Activated CD4-positive, alpha-beta T cell treated with anti-CD3 and anti-CD28 coated beads for 4 hours (primary cell): Measurements from ENCODE around the gene TDRD10.
A peak's percentile ranks its signal among the peaks of the same experiment; 100 is the strongest.
"Not testable (repeated sequence)": the region's sequence is repeated elsewhere in the genome, so short reads cannot be mapped to it uniquely, and the experiment has no call there.

ENCODE experiments used
- DNase-seq, 2 donors: peaks; one replicate each; pipeline ENCODE4 v3.0.0-alpha.2; 2020

TDRD10 gene

GRCh38 chr1:154479764-154480421 is 22.1 kb upstream of the TDRD10 start:
- peak; percentile 45 to 69 for DNase-seq

- DNase-seq = no peak
Measured at GRCh38 chr1:154481053-154481452, 21.0 kb upstream of the TDRD10 start.

GRCh38 chr1:154483941-154484803 is 17.8 kb upstream of the TDRD10 start:
- no peak for DNase-seq

DNA sequence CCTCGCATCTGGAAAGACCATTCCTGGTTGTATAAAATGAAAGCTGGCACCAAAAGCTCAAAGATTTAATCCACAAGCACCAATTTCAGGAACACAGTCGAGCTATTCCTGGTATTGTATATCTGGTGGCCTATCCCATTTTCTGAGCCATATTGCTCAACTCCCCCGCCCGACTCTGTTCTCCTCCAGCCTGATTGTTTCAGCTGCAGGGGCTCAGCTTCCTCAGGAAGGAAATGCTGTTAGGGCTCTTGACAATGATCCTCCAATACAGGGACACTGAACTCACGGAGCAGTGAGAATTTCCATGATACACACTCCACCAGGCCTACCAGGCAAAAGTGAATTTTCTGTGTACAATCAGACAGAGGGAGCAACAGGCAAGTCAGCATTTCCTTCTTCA is 16.9 kb upstream of the TDRD10 start:
- no peak for DNase-seq

DNA sequence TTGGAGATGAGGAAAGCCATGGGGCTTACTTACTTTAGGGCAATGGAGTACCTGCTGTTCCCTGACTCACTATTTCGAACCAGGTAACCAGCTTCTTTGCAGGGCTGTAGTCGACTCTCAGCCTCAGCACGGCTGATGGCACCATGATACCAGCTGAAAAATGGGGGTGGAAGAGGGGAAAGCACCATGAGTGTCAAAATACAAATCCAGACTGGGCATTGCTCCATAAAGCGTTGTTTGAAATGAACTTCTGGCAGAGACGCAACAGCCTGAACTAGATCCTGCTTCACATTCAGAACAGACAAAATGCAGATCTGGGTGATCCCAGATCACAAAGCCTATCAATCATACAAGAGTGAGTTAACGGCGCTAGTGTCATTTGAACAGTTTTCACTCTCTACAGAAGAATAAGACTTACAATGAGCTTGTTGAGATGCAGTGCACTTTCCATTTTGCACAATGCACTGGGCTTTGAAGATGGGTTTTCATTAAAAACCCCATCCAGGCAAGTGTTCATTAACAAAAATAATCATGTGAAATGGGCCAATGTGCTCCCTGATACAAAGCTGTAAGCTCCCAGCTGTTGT is 16.0 kb upstream of the TDRD10 start:
- DNase-seq = no peak

DNA sequence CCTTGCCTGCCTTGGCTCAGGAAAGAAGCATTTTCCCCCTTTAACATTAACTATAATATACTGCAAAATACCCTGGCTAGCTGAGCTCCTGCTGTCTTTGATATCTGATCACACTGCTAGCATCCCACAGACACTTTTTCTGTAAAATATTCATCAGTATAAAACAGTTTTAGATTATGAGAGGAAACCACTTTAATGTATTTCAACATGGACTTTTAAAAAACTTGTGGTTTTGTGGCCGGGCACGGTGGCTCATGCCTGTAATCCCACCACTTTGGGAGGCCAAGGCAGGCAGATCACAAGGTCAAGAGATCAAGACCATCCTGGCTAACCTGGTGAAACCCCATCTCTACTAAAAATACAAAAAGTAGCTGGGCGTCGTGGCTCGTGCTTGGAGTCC is 15.3 kb upstream of the TDRD10 start:
- DNase-seq = not testable (repeated sequence)

GRCh38 chr1:154488922-154489321 is 13.1 kb upstream of the TDRD10 start:
- no peak for DNase-seq

DNA sequence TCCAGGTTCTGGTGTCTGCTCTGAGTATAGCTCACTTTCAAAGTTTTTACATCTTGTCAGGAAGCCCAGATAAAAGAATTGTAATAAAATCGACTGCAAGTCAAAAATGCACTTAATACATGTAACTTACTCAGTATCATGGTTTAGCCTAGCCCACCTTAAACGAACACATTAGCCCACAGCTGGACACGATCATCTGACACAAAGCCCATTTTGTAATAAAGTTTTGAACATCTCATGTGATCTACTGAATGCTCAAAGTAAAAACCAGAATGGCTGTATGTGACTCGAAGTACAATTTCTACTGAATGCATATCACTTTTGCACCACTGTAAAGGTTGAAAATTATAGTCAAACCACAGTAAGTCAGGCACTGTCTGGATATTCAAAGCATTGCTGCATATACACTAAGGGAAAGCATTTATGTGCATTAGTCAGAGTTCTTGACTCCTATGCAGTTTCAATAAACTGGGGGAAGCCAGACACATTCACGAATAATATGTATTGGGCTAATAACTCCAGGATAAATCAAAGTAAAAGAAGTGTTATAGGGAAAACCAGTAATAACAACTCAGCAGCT is 12.2 kb upstream of the TDRD10 start:
- no peak for DNase-seq

DNA sequence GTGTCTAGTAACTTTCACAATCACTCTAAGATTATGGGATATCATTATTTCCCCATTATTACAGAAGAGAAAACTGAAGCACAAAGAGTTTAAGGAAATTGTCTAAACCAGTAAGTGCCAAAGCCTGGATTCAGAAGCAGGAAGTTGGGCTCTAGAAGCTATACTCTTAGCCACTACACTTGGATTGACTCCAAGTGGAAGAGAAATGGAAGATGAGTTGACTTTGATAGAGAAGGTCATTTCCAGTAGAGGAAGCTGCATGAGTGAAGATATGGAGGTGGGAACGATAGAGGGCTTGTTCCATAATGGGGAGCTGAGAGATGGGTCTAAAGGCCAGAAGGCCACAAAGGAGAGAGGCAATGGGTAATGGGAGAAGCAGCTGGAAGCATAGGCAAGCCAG is 11.7 kb upstream of the TDRD10 start:
- DNase-seq = no peak

DNA sequence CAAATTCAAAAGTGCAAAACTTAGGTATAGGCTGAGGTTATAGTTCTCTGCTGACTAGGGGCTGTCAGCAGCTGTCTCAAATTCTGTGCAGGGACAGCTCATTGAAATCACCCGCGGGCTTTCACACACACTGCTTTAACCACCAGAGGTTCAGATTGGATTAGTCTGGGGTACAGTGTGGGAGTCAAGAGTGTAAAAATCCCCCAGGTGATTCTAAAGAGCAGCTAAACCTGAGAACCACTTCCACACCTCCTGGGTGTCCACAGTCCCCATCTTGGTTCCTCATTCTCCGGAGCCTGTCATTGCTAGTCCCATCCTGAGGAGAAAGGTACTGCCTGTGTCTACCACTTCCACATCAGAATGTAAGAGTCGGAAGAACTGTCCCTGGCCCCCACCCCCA is 9.9 kb upstream of the TDRD10 start:
- no peak for DNase-seq

GRCh38 chr1:154493276-154493675 is 8.7 kb upstream of the TDRD10 start:
- DNase-seq = no peak

GRCh38 chr1:154495496-154496273 is 6.3 kb upstream of the TDRD10 start:
- no peak for DNase-seq

GRCh38 chr1:154496383-154496782 is 5.6 kb upstream of the TDRD10 start:
- DNase-seq = no peak

DNA sequence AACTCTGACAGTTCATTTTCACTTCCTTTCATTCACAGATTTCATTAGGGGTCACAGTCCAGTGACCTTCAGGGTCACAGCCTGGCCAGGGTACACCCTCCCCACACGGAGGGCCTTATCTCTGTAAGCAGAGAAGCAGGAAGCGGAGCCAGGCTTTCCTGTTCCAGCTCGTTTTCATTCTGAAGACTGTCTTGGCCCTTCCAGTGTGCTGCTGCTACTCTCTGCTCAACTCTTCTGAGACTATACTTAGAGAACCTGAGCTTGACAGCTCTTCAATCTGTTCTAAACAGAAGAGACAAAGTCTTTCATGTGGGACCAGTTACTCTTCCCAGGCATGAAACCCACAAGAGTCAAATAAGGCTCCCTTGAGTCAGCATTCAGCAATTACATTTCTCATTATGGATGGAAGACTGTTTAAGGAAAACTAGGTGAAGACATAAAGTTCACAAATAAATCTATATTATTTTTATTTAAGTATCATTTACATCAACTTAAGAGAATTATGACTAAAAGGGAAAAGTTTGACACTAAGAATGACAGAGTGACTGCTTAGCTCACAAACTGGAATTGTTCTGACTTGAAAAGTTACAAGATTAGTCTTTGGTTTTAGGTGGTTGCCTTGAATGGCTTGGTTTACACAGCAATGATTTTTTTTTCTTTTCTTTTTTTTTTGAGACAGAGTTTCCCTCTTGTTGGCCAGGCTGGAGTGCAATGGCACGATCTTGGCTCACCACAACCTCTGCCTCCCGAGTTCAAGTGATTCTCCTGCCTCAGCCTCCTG is 4.8 kb upstream of the TDRD10 start:
- no peak for DNase-seq

GRCh38 chr1:154499446-154499845 is 2.6 kb upstream of the TDRD10 start:
- no peak for DNase-seq

DNA sequence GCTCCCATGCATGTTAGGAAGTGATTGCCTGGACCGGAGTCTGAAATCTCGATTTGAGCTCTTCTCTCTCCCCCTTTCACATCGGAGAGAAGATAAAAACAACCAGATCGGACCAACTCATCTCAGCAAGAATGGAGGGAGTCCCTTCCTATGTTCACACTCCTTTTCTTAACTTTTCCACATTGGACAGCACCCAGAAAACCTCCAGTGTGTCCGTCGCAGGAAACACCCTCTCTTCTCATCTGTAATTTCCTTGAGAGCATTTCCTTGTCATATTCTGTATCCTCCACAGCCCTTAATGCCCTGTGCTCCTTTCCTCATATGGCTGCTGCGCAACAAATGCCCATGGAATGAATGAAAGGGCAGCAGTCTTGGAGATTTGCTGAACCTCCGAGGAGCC is 1.5 kb upstream of the TDRD10 start:
- no peak for DNase-seq

DNA sequence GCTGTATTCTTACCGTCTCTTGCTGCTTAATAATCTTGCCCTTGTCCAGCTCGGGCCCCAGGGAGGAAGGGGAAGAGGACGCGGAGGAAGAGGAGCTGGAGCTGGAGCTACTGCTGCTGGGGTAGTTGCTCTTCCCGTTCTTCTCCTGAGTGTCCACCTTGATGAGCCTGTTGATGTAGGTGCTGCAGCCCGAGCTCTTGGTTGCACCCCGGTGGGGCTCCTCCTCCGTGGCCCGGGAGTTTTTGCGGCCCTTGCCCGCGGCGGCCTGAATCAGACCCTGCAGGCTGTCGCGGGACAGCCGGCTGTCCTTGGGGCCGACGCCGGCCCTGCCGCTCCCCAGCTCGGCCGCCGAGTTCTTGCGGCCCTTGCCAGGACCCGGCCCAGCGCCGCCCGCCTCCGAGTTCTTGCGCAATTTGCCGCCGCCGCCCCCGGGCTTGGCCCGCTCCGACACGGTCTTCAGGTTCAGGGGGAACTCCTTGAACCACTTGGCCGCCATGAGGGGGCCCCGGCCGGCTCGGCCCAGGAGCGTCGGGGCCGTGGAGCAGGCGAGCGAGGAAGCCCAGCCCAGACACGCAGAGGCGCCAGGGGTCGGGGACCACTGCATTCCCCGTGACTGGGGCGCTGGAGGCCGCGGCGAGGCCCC is 475 bp upstream of the TDRD10 start:
- DNase-seq = no peak

- DNase-seq = no peak
Measured at GRCh38 chr1:154502744-154503115, 711 bp downstream of the TDRD10 start.

GRCh38 chr1:154503898-154504297 is 1.9 kb downstream of the TDRD10 start:
- DNase-seq = no peak

DNA sequence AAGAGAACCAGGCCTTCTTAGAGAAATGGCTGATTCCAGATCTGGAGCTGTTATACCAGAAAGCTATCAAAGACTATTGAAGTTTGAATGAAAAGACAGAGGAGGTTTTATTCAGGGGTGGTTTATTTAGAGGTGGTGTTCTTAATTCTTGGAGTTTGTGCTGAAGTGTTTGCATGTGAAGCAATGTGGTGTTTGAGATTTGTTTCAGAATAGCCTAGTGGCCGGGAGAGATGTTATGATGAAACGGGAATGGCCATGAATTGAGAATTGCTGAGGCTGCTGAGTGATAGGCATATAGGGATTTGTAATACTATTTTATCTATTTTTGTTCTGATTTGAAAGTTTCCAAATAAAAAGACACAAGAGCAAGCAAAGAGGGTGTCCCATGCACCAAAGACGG is 10.7 kb downstream of the TDRD10 start:
- DNase-seq = no peak

GRCh38 chr1:154514066-154514553 is 12.1 kb downstream of the TDRD10 start:
- DNase-seq = no peak
